GM19240 (cell line): ENCODE measurements around the gene VPS37B.
"Not testable (repeated sequence)": the region's sequence is repeated elsewhere in the genome, so short reads cannot be mapped to it uniquely, and the experiment has no call there.

ENCODE experiments used
- DNase-seq: peaks from one replicate; pipeline ENCODE4 v3.0.0; 2011; ENCODE audit warnings: low spot score; ENCODE audit not compliant: insufficient read length

The VPS37B gene

GRCh38 chr12:122884091-122884826 lies 11.7 kb downstream of the VPS37B start:
- DNase-seq = no peak

- DNase-seq = no peak
Measured at GRCh38 chr12:122882908-122883558, 12.9 kb downstream of the VPS37B start.

GRCh38 chr12:122880668-122881067 lies 15.3 kb downstream of the VPS37B start:
- no peak for DNase-seq

GRCh38 chr12:122880155-122880667 lies 15.7 kb downstream of the VPS37B start:
- DNase-seq = no peak

DNA sequence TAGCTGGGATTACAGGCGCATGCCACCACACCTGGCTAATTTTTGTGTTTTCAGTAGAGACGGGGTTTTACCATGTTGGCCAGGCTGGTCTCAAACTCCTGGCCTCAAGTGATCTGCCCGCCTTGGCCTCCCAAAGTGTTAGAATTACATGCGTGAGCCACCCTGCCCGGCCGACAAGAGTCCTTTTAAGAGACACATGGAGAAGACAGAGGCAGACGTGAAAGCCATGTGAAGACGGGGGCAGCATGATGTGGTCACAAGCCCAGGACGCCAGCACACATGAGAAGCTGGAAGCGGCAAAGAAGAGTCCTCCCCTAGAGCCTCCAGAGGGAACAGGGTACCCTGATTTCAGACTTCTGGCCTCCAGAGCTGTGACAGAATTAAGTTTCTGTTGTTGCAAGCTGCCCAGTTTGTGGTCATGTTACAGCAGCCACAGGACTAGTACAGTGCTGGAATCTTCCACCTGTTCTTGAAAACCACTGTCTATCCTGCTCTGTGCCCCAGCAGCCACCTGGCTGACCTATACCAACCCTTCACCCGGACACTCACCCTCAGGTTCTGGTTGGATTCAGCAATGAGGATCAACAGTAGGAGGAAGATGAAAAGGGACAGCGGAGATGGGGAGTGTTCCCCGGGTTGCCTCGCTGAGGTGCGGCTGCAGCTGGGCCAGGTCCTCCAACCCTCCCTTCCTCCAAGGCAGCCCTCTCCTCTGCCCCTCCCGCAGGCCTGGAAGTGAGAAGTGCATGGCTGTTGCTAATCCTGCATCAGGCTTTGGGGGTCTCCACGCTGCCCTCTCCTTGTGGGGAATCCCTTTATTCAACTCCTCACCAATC lies 16.9 kb downstream of the VPS37B start:
- DNase-seq = no peak

DNA sequence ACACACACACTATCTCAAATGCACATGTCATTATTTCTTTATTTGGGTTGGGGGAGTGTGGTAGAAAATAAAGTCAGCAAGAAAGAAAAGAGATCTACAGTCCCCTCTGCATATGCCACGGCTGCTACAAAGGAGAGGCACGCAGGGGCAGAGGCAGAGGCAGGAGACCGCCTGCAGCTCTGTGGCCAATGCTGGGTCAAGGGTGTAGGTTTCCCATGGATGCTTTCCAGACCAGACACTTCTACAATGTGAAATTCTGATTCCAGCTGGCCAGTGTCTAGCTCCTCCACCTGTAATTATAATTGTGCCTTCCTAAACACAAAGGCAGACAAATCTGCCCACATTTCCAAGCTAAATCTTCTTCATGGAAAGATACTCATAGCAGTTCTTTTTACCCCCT lies 19.2 kb downstream of the VPS37B start:
- DNase-seq = no peak

DNA sequence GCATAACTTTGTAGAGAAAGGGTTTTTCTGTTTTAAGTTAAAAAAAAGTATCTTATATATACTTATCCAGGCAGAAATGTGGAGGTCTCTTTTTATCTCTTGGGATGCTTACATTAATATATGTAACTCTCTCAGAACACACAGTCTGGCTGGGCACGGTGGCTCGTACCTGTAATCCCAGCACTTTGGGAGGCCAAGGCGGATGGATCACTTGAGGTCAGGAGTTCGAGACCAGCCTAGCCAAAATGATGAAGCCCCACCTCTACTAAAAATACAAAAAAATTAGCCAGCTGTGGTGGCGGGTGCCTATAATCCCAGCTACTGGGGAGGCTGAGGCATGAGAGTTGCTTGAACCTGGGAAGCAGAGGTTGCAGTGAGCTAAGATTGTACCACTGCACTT lies 19.6 kb downstream of the VPS37B start:
- DNase-seq = not testable (repeated sequence)

DNA sequence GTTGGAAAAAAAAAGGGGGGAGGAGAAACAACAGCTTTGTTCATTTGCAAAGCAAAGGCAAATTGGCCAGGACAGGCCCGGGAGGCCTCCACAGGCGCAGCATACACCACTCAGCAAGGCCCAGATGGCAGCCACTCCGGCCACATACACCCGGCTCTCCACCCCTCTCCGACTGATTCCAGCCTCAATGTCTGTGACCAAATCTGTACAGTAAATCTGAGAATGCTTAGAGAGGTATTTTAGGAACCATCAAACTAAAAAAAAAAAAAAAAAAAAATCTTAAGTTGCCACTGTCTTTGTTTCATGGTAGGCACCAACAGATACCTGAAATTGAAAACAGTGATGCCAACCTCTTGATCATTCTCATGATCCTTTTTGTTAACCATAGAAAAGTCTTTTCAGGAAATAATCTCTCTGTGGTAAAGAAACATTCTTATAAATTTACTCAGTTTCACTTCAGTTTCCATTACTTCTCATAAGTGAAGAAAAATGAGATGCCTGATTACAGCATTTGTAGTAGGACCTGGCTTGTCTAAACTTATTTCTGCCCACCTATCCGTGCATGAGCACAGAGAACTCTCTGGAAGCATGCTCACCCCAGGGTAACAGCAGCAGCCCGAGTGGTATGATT lies 20.2 kb downstream of the VPS37B start:
- no peak for DNase-seq

DNA sequence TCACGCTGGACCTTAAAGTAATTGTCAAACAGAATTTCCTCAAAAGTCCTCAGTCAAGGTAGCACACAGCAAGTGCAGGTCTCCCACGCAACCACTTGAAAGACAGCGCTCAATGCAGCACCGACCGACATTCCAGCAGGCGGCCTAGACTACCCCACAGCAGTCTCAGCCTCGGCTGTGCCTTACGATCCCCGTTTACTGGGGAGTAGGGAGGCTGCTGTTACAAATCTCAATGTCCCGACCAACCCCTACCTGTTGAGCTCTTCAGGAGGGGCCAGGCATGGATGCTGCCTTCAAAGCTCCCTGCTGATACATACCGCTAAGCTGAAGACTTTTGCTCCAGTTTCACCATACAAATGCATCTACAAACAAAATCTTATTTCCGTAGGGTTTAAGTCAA lies 21.8 kb downstream of the VPS37B start:
- no peak for DNase-seq

DNA sequence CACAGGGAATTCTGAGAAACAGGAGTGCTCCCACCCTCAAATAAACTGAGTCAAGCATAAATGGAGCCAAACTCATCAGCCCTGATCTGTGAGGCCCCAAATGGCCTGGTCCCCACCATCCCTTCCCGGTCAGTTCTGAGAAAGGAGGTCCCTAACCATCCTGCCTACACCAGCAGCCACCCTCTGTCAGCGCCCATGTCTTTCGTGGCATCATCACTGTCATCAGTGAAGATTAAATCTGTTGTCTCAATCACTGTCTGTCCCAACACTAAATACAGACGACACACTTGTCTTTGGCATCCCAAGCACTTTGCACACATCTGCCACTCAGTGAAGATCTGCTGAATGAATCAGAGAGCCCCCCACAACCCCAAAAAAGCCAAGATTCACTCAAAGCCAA lies 22.4 kb downstream of the VPS37B start:
- DNase-seq = no peak

GRCh38 chr12:122872815-122873361 lies 23.0 kb downstream of the VPS37B start:
- no peak for DNase-seq

GRCh38 chr12:122871851-122872780 lies 23.8 kb downstream of the VPS37B start:
- DNase-seq = no peak

DNA sequence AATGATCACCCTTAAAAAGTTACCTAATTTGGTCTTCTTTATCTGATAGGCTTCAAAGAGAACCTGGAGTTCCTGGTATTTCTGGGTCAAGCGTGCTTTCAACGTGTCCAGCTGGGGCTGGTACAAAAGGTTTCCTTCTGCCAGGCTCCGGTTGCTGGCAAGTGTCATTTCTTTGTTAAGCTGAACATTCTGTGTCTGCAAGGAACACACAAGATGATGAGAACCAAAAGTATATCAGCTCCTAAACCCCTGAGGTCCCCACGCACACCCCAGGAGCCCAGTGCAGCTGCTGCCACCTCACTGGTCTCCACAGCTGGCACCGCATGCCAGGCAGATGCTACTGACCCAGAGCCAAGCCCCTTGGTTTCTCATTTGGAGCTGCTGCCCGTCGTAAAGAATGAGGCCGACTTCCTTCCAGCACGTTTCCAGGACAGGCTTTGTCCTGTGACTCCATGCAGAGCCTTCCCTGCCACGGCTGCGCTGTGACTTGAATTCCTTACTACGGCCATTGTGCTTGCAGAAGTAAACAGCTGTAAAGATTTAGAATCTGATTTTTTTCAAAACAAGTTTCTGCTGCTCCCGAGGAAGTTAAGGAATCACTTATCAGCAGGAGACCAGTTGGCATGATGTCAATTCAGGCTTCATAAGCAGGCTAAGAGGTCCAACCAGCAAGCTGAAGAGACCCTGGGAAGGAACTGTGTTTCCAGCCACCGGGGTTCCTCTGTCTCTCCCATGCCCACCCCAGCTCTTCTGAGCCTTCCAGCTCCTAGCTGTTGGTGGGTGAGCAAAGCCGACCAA lies 24.9 kb downstream of the VPS37B start:
- DNase-seq = no peak

- DNase-seq = no peak
Measured at GRCh38 chr12:122870163-122870842, 25.6 kb downstream of the VPS37B start.

DNA sequence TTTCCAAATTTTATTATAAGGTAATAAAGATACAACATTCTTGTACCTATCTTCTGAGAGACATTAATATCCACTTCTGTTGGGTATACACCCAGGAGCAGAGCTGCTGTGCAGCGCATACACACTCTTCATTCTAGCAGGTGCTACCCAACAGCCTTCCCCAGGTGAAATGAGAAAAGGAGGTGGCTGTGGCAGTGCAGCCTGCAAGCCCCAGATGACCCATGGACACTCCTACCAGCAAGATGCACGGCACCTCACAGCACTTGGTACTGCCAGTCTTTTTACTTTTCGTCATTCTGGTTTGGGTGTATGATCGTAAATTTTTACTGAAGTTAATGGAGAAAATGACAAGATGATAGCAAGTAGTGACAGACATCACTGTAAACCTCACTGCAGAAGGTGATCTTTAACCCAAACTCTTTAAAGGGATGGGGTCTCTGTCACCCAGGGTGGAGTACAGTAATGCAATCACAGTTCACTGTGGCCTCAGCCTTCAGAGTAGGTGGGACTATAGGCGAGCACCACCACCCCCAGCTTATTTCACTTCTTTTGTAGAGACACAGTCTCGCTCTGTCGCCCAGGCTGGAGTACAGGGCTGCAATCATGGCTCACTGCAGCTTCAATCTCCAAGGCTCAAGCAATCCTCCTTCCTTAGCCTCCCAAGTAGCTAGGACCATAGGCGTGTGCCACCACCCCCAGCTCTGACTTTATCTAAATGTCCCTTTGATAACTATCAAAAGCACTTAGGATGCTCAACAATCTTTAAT lies 26.5 kb downstream of the VPS37B start:
- no peak for DNase-seq

- DNase-seq = no peak
Measured at GRCh38 chr12:122868471-122869177, 27.3 kb downstream of the VPS37B start.

GRCh38 chr12:122867691-122868461 lies 28.0 kb downstream of the VPS37B start:
- DNase-seq = no peak
